B cell (primary cell): ENCODE measurements around the gene TUBA4B.

Experiments used
- CTCF ChIP-seq: fragments of 200-600 bp; IDR thresholded peaks from one replicate; pipeline ENCODE4 v1.8.0; 2022; ENCODE audit warnings: antibody characterized with exemption, mild to moderate bottlenecking
- EZH2 ChIP-seq: IDR thresholded peaks from 2 replicates; pipeline ENCODE4 v1.6.1; 2012; ENCODE audit warnings: borderline replicate concordance, low read depth, mild to moderate bottlenecking, moderate library complexity, low read length; ENCODE audit not compliant: insufficient read depth, poor library complexity, severe bottlenecking

- TF ChIP-seq CTCF (no peak), EZH2 (no peak)
Measured at GRCh38 chr2:219286436-219287115, 33.5 kb downstream of the TUBA4B start.
